ENCODE measurements around the gene SOCS6. TPM values are rescaled to one million over a fixed set of nuclear protein-coding genes. Genes with fewer than 3 reads are reported as not detected.
"Not testable (repeated sequence)": the region's sequence is repeated elsewhere in the genome, so short reads cannot be mapped to it uniquely, and the experiment has no call there.

SOCS6 gene
- total and polyA plus RNA-seq, 2 donors (not counting 1 experiment from before 2014, with no cell fraction given), result 0.25 to 0.99 TPM

DNA sequence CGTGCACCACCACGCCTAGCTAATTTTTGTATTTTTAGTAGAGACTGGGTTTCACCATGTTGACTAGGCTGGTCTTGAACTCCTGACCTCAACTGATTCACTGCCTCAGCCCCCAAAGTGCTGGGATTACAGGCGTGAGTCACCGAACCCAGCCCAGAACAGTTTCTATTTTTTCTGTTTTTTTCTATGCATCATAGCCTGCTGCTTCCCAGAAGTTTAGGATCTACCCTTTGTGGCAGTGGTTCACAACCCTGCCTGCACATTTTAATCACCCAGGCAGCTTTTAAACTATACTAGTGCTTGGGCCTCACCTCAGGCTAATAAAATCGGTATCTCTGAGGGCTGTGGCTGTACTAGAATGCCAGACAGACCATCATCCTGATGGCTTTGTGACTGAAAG is 39.7 kb upstream of the SOCS6 start:
- Histone ChIP-seq H3K27ac (ENCODE audit: low read length in 2 of 2) (no peak overlapping the region), H3K4me1 (ENCODE audit: control insufficient read depth in 2 of 2, insufficient read depth in 2 of 2, low read length in 2 of 2) (no peaks in the 10 kb centered on the region), H3K79me2 (ENCODE audit: control insufficient read depth, insufficient read depth, low read length) (no peaks in the 10 kb centered on the region), H3K9ac (ENCODE audit: low read length) (no peak overlapping the region), H3K4me3 (ENCODE audit: control extremely low read depth in 1 of 5, extremely low read depth in 1 of 5, insufficient read depth in 1 of 5, low read depth in 2 of 5, low read length in 4 of 5) (no peak overlapping the region), H3K36me3 (replicated peaks in 1 of 2; ENCODE audit: control extremely low read depth in 1 of 2, control insufficient read depth in 1 of 2, extremely low read depth in 1 of 2, insufficient read depth in 2 of 2, low read length in 1 of 2) (no peaks in the 10 kb centered on the region), H2AFZ (ENCODE audit: insufficient read depth, low read depth, low read length, poor library complexity, severe bottlenecking) (no peak overlapping the region), H4K20me1 (ENCODE audit: control insufficient read depth, insufficient read depth, low read length, poor library complexity, severe bottlenecking) (no peaks in the 10 kb centered on the region), H3K4me2 (replicated peaks; ENCODE audit: low read depth, low read length, poor library complexity, severe bottlenecking) (no peak overlapping the region), H3K27me3 (replicated peaks in 1 of 4; ENCODE audit: control extremely low read depth in 1 of 4, control insufficient read depth in 3 of 4, insufficient read depth in 4 of 4, low read length in 3 of 4) (no peaks in the 10 kb centered on the region), H3K9me3 (ENCODE audit: control extremely low read depth in 1 of 3, control insufficient read depth in 2 of 3, insufficient read depth in 1 of 3, low read length in 2 of 3) (peaks cover 0 to 3% (median 0%) of the 10 kb centered on the region in 3 donors)
- Mint-ChIP-seq H3K27me3 (peaks cover 5% of the 10 kb centered on the region), H3K9me3 (ENCODE audit: insufficient read depth) (no peaks in the 10 kb centered on the region), H3K27ac (no peak overlapping the region), H3K4me3 (no peak overlapping the region), H3K4me1 (no peaks in the 10 kb centered on the region)
- ChIA-PET CTCF (no interaction called here), POLR2A (no interaction called here)
- ATAC-seq (ENCODE audit: low read depth) (no peak), DNase-seq (no peak)
- intact Hi-C loops (cut with micrococcal nuclease), result no loop called here
- no peak for TF ChIP-seq EZH2 (IDR thresholded peaks at IDR 0.05; ENCODE audit: borderline replicate concordance, insufficient read depth, low read depth, low read length, poor library complexity, severe bottlenecking)
- TF ChIP-seq, protein P1, sequence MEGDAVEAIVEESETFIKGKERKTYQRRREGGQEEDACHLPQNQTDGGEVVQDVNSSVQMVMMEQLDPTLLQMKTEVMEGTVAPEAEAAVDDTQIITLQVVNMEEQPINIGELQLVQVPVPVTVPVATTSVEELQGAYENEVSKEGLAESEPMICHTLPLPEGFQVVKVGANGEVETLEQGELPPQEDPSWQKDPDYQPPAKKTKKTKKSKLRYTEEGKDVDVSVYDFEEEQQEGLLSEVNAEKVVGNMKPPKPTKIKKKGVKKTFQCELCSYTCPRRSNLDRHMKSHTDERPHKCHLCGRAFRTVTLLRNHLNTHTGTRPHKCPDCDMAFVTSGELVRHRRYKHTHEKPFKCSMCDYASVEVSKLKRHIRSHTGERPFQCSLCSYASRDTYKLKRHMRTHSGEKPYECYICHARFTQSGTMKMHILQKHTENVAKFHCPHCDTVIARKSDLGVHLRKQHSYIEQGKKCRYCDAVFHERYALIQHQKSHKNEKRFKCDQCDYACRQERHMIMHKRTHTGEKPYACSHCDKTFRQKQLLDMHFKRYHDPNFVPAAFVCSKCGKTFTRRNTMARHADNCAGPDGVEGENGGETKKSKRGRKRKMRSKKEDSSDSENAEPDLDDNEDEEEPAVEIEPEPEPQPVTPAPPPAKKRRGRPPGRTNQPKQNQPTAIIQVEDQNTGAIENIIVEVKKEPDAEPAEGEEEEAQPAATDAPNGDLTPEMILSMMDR (IDR thresholded peaks at IDR 0.05), result no peak
- WGBS (ENCODE audit: insufficient coverage), result 83% methylated on average over 4 of the region's 5 CpGs

DNA sequence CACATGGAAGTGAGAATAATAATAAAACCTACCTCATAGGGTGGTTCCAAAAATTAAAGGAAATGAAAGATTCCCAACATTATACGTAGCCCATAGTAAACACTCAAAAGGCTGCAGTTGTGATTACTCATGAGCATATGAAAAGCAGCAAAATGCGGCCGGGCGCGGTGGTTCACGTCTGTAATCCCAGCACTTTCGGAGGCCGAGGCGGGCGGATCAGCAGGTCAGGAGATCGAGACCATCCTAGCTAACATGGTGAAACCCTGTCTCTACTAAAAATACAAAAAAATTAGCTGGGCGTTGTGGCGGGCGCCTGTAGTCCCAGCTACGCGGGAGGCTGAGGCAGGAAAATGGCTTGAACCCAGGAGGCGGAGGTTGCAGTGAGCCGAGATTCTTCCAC is 39.0 kb upstream of the SOCS6 start:
- H3K4me1 ChIP-seq (ENCODE audit: control insufficient read depth in 2 of 2, insufficient read depth in 2 of 2, low read length in 2 of 2); H3K79me2 ChIP-seq (ENCODE audit: control insufficient read depth, insufficient read depth, low read length); H2AFZ ChIP-seq (ENCODE audit: insufficient read depth, low read depth, low read length, poor library complexity, severe bottlenecking); H3K27ac Mint-ChIP-seq; H3K4me3 ChIP-seq (ENCODE audit: control extremely low read depth in 1 of 5, extremely low read depth in 1 of 5, insufficient read depth in 1 of 5, low read depth in 2 of 5, low read length in 4 of 5); intact Hi-C loops (cut with micrococcal nuclease); DNase-seq; H4K20me1 ChIP-seq (ENCODE audit: control insufficient read depth, insufficient read depth, low read length, poor library complexity, severe bottlenecking); H3K9ac ChIP-seq (ENCODE audit: low read length); POLR2A ChIA-PET; CTCF ChIA-PET; H3K27me3 ChIP-seq (replicated peaks in 1 of 4; ENCODE audit: control extremely low read depth in 1 of 4, control insufficient read depth in 3 of 4, insufficient read depth in 4 of 4, low read length in 3 of 4); ATAC-seq (ENCODE audit: low read depth); H3K4me3 Mint-ChIP-seq; H3K4me2 ChIP-seq (replicated peaks; ENCODE audit: low read depth, low read length, poor library complexity, severe bottlenecking); H3K27me3 Mint-ChIP-seq; H3K9me3 ChIP-seq (ENCODE audit: control extremely low read depth in 1 of 3, control insufficient read depth in 2 of 3, insufficient read depth in 1 of 3, low read length in 2 of 3); H3K4me1 Mint-ChIP-seq; H3K27ac ChIP-seq (ENCODE audit: low read length in 2 of 2); H3K9me3 Mint-ChIP-seq (ENCODE audit: insufficient read depth); H3K36me3 ChIP-seq (replicated peaks in 1 of 2; ENCODE audit: control extremely low read depth in 1 of 2, control insufficient read depth in 1 of 2, extremely low read depth in 1 of 2, insufficient read depth in 2 of 2, low read length in 1 of 2): not testable (repeated sequence)
- WGBS (ENCODE audit: insufficient coverage), result 97% methylated on average over 16 of the region's 18 CpGs

Measured in B cell (primary cell).